ENCODE results near the gene CHI3L2. TPM values are rescaled to one million over a fixed set of nuclear protein-coding genes. Genes with fewer than 3 reads are reported as not detected.

The CHI3L2 gene
- total and polyA plus RNA-seq, 2 of the 13 experiments (the other 11 are each of a cell fraction or from before 2014, with no cell fraction given), result 0.46 to 1.7 TPM

GRCh38 chr1:111191496-111191895 is 36.0 kb upstream of the CHI3L2 start:
- peaks cover 1 to 11% of the 10 kb centered on the region in 2 experiments; a peak in 2 of 5 replicates for H3K36me3 ChIP-seq (replicated peaks in 1 of 2; ENCODE audit: control insufficient read depth in 1 of 2, insufficient read depth in 2 of 2, low read length in 2 of 2)
- H2AFZ ChIP-seq (ENCODE audit: low read length), result no peak overlapping the region
- ATAC-seq (no peak), FAIRE-seq (no peak), DNase-seq (ENCODE audit: low spot score) (no peak)
- H3K4me3 ChIP-seq (replicated peaks in 1 of 3; ENCODE audit: insufficient read depth in 1 of 3, low read depth in 2 of 3, low read length in 3 of 3), result no peak overlapping the region
- H3K27me3 ChIP-seq (ENCODE audit: control insufficient read depth in 1 of 2, insufficient read depth in 2 of 2, low read length in 2 of 2), result no peaks in the 10 kb centered on the region
- no peak overlapping the region for H3K27ac ChIP-seq (ENCODE audit: extremely low read length, insufficient read depth, low read length)
- no peaks in the 10 kb centered on the region for H4K20me1 ChIP-seq (ENCODE audit: insufficient read depth, low read length)
- in situ Hi-C loops (cut with HindIII; ENCODE audit: extremely low pct_ligation_motif_present, low pct_unique_long_range_greater_than_20kb) (no loop called here), intact Hi-C loops (cut with micrococcal nuclease; ENCODE audit: unreplicated experiment) (no loop called here)
- no peaks in the 10 kb centered on the region for H3K9me3 ChIP-seq (ENCODE audit: low read length)
- POLR2A ChIA-PET, result interaction anchor here (0.8 to 0.9 kb wide), 2 partner anchors 37 to 146 kb away, joined by 3 read pairs; no protein-coding TSS in a partner anchor
- TF ChIP-seq MAFF (IDR thresholded peaks at IDR 0.05; ENCODE audit: low read depth, low read length) (no peak), ZNF784 (CRISPR knock-in tag; IDR thresholded peaks at IDR 0.05; ENCODE audit: borderline replicate concordance) (no peak), ARID3A (IDR thresholded peaks at IDR 0.05; ENCODE audit: low read depth, low read length) (no peak), ATF5 (CRISPR knock-in tag; IDR thresholded peaks at IDR 0.05; ENCODE audit: low read depth) (no peak), PHF5A (CRISPR knock-in tag; IDR thresholded peaks at IDR 0.05; ENCODE audit: low read depth, unreplicated experiment) (no peak), DMTF1 (CRISPR knock-in tag; IDR thresholded peaks at IDR 0.05) (no peak), PHF21A (CRISPR knock-in tag; IDR thresholded peaks at IDR 0.05) (no peak), BORCS8-MEF2B (CRISPR knock-in tag; IDR thresholded peaks at IDR 0.05) (no peak), CHD2 (IDR thresholded peaks at IDR 0.05; ENCODE audit: low read depth, low read length) (no peak), NKX3-1 (CRISPR knock-in tag; IDR thresholded peaks at IDR 0.05) (no peak), ZNF207 (IDR thresholded peaks at IDR 0.05; ENCODE audit: borderline replicate concordance) (no peak), HNRNPL (IDR thresholded peaks at IDR 0.05; ENCODE audit: low read depth, low read length) (no peak), HOXD1 (CRISPR knock-in tag; IDR thresholded peaks at IDR 0.05) (no peak)
- peaks cover 62% of the 10 kb centered on the region for H3K4me1 ChIP-seq (ENCODE audit: insufficient read depth, low read length)
- H3K4me2 ChIP-seq (ENCODE audit: low read depth, low read length), result no peak overlapping the region
- CTCF ChIA-PET (ENCODE audit: low intra/inter-chr PET ratio, low total read pairs), result no interaction called here
- BruUV-seq (replicated peaks), result no TSS peak
- WGBS (ENCODE audit: low lambda C conversion rate), result 53% methylated on average over 3 of the region's 3 CpGs
- H3K79me2 ChIP-seq (ENCODE audit: insufficient read depth, low read length), result no peaks in the 10 kb centered on the region
- H3K9ac ChIP-seq (ENCODE audit: insufficient read depth, low read depth, low read length), result no peak overlapping the region

Data from HepG2 (cell line).